Hepatocyte (in vitro differentiated cells): Measurements from ENCODE around the gene ENDOU.

Experiments used
- EZH2 ChIP-seq: fragments of 200-600 bp; sonication (generic); IDR thresholded peaks from 2 replicates; pipeline ENCODE4 v1.6.1; 2016; ENCODE audit warnings: antibody characterized with exemption, mild to moderate bottlenecking, borderline replicate concordance
- EZH2phosphoT487 ChIP-seq: fragments of 200-600 bp; sonication (generic); IDR thresholded peaks from one replicate; pipeline ENCODE4 v1.6.1; 2018; ENCODE audit warnings: antibody characterized with exemption, mild to moderate bottlenecking, low read depth, moderate library complexity; ENCODE audit not compliant: unreplicated experiment, severe bottlenecking
- TF ChIP-seq, protein P1 (sequence below): fragments of 200-600 bp; sonication (generic); IDR thresholded peaks from 2 replicates; pipeline ENCODE4 v1.5.1; 2016; ENCODE audit warnings: antibody characterized with exemption, mild to moderate bottlenecking; ENCODE audit not compliant: poor library complexity

GRCh38 chr12:47745485-47746041 lies 20.3 kb upstream of the ENDOU start:
- TF ChIP-seq, protein P1, sequence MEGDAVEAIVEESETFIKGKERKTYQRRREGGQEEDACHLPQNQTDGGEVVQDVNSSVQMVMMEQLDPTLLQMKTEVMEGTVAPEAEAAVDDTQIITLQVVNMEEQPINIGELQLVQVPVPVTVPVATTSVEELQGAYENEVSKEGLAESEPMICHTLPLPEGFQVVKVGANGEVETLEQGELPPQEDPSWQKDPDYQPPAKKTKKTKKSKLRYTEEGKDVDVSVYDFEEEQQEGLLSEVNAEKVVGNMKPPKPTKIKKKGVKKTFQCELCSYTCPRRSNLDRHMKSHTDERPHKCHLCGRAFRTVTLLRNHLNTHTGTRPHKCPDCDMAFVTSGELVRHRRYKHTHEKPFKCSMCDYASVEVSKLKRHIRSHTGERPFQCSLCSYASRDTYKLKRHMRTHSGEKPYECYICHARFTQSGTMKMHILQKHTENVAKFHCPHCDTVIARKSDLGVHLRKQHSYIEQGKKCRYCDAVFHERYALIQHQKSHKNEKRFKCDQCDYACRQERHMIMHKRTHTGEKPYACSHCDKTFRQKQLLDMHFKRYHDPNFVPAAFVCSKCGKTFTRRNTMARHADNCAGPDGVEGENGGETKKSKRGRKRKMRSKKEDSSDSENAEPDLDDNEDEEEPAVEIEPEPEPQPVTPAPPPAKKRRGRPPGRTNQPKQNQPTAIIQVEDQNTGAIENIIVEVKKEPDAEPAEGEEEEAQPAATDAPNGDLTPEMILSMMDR, result no peak
- TF ChIP-seq EZH2 (no peak), EZH2phosphoT487 (no peak)
